ENCODE results near the gene SMG9. TPM values are rescaled to one million over a fixed set of nuclear protein-coding genes. Genes with fewer than 3 reads are reported as not detected.
"Not testable (repeated sequence)": the region's sequence is repeated elsewhere in the genome, so short reads cannot be mapped to it uniquely, and the experiment has no call there.

Gene SMG9
- total RNA-seq, 1 experiment from 2014 or later = 14.9 TPM

DNA sequence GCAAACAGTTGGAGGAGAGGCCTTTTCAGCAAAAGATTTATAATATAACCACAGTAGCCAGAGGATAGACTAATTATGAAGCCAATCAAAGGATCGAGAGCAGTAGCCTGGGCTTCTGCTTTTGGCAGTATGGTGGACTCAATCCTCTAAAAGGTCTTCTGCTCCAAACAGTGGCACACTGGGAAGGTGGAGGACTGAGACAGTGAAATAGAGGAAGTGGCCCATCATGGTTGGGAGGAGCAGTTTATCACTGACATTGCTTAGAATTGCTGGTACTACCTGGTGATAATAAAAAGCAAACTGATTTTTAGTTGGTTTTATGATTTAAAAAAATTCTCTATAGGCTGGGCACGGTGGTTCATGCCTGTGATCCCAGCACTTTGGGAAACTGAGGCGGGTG is 63.9 kb downstream of the SMG9 start:
- DNase-seq (ENCODE audit: low spot score) = no peak

DNA sequence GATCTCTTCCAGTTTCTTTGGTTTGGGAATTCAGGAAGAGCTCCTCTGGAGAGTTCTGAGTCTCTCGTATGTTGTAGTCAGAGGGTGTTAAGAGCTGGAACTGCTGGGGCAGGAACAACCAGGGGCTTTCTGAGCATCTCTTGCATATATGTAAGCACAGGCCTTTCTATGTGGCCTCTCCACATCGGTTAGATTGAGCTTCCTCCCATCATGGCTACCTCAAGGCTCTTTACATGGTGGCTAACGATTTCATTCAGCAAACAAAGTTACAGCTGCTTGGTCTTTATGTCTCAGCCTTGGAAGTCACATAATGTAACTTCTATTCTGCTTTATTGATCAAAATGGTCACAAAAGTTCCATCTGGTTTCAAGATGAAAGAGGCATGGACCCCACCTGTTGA is 64.3 kb downstream of the SMG9 start:
- DNase-seq (ENCODE audit: low spot score) = no peak

DNA sequence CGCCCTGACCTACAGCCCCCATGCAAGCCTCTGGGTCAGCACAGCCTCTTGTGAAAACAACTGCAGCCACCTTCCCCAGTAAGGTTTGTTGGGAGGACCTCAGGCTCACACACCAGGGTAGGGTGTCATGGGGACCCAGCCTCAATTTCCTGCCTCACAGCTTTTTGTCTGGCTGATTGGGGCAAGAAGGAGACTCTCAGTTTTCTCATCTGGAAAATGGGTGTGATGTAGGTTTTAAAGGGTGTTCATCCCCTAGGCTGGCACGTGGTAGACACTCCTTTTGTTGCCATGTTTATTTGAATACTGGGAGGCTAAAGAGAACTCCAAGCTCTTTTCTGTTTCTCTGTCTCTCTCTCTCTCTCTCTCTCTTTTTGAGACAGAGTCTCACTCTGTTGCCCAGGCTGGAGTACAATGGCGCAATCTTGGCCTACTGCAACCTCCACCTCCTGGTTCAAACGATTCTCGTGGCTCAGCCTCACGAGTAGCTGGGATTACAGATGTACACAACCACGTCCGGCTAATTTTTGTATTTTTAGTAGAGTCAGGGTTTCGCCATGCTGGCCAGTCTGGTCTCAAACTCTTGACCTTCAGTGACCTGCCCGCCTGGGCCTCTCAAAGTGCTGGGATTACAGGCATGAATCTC is 66.6 kb downstream of the SMG9 start:
- DNase-seq (ENCODE audit: low spot score) = no peak

DNA sequence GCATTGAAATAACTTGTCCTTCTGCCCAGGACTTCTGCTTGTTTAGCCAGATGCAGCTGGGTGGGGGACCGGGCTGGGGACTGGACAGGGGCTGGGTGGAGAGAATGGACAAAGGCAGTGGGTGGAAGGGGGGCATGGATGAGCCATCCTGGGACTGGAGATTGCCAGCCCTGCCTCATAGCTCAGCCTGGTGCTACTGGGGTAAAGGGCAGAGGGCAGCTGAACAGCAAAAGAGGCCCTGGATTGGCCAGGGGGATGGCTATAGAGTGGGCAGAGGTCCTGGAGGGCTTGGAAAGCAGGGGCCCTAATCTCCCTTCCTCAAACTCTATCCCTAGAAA is 67.1 kb downstream of the SMG9 start:
- no peak for DNase-seq (ENCODE audit: low spot score)

DNA sequence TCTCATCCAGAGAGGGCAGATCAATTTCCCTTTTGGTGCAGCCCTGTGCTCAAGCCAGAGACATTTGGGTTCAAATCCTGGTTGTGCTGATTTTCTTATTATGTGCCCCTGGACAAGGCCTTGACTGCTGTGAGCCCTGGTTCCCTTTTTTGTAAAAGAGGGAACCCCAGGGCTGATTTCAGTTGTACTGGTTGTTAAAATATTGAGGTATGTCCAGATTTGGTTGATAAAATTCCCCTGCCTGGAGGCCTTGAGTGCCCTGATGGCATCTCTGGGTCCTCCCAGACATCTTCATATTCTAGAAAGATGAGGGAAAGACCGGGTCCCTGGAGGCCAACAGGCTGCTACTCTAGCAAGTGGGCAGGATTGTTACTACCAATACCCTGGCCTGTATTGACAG is 70.4 kb downstream of the SMG9 start:
- DNase-seq (ENCODE audit: low spot score) = no peak

DNA sequence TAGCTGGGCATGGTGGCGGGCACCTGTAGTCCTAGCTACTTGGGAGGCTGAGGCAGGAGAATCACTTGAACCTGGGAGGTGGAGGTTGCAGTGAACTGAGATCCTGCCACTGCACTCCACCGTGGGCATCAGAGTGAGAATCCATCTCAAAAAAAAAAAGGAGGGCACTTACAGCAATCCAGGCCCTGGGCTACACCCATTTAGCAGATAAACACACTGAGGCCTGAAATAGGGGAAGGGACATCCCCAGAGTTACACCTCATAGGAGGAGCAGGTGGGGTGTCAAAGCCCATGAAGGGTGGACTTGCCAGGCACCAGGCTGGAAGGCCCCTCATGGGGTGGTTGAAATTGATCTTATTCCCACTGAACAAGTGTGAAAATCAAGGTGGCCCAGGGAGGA is 70.9 kb downstream of the SMG9 start:
- no peak for DNase-seq (ENCODE audit: low spot score)

DNA sequence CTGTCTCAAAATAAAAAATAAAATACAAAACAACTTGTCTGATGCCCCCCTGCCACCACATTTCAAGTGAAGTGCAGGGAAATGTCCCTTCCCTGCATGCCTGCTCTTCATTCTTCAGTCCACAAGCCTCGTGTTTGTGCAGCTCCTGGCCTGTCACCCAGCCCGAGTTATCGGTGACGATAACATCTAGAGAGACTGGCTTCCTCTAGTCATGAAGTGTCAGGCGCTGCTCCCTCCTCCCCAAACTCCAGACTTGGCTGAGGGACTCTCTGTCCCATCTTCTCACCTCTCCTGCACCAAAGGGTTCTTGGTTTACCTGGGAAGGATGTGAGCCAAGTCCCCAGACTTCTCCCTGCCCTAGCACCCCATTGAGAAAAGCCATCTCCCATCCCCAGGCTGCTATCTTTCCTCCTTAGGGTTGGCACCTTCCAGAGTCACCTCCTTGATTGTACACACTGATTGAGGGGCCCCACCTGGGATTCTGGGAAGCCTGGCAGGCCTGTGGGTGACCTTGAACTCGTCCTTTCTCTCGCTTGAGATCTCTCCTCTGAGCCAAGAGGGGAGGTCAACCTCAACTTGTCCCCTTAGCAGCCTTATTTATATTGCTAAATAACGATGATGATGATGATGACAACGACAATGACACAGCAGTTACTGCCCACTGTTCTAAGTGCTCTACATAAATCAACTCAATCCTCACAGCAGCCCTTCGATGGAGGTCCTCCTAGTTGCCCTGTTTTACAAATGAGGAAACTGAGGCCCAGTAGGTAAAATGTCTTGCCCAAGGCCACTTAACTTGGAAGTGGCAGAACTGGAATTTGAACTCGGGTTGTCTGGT is 71.7 kb downstream of the SMG9 start:
- DNase-seq (ENCODE audit: low spot score) = no peak

DNA sequence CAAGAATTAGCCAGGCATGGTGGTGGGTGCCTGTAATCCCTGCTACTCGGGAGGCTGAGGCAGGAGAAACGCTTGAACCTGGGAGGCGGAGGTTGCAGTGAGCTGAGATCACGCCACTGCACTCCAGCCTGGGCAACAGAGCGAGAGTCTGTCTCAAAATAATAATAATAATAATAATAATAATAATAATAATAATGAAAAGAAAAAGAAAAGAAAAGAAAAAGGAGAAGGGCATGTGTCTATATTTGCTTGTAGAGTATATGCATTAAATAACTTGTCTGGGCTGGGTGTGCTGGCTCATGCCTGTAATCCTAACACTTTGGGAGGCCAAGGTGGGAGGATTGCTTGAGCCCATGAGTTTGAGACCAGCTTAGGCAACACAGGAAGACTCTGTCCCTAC is 72.5 kb downstream of the SMG9 start:
- DNase-seq (ENCODE audit: low spot score) = not testable (repeated sequence)

DNA sequence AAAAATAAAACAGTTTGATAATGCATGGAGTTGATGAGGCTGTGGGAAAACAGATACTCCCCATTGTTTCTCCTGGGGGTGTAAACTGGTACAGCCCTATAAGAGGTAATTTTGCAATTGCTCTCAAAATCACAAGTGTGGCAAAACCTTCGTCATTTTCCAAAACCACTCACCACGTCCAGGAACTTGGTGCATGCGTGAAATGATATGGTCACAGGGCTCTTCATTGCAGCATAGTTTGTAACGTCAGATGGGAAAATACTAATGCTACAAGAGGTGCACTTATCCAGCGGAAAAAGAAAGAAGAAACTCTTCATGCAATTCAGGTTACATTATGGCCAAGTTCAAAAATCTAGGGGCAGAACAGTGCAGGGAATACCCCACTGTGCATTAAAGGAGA is 72.9 kb downstream of the SMG9 start:
- DNase-seq (ENCODE audit: low spot score) = no peak

DNA sequence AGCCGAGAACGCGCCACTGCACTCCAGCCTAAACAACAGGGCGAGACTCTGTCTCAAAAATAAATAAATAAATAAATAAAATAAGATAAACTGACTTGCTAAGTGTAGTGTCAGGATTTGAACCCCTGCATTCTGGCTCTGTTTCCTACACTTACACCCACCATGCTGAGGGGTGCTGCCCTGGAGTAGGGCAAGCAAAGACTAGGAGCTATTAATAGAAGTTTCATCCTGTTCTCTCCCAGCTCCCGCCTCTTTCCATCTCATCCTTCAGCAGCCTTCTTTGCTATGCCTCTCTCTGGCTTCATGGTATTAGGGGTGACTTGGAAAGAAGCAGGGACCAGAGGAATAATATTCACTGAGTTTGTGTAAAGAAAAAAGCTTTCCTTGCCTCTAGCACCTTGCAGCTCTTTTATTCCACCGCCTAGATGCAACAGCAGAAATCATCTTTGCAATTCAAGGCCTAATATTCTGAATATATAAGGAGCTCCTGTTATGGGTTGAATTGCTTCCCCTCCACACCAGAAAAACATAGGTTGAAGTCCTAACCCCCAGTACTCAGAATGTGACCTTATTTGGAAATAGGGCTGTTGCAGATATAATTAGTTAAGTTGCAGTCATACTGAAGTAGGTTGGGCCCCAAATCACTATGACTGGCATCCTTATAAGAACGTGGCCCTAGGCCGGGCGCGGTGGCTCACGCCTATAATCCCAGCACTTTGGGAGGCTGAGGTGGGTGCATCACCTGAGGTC is 76.1 kb downstream of the SMG9 start:
- no peak for DNase-seq (ENCODE audit: low spot score)

Other genes with a start within 250 kb of the SMG9 start
- 33.6 and 50.4 TPM in 2 replicates for gene ETHE1, start 227.8 kb downstream of the SMG9 start, total RNA-seq (2014; rRNA removed; shearing (Covaris generic))
- not detected in 2 replicates for gene ZNF575, start 221.8 kb downstream of the SMG9 start, total RNA-seq (2014; rRNA removed; shearing (Covaris generic))
- gene XRCC1, start 179.4 kb downstream of the SMG9 start, total RNA-seq (2014; rRNA removed; shearing (Covaris generic)) = 29.2 and 31.0 TPM in 2 replicates
- not detected in 2 replicates for gene PINLYP, start 179.2 kb downstream of the SMG9 start, total RNA-seq (2014; rRNA removed; shearing (Covaris generic))
- 20.6 and 22.4 TPM in 2 replicates for gene IRGQ, start 158.8 kb downstream of the SMG9 start, total RNA-seq (2014; rRNA removed; shearing (Covaris generic))
- gene ZNF576, start 158.4 kb downstream of the SMG9 start, total RNA-seq (2014; rRNA removed; shearing (Covaris generic)) = 12.5 and 17.7 TPM in 2 replicates
- gene SRRM5, start 142.9 kb downstream of the SMG9 start, total RNA-seq (2014; rRNA removed; shearing (Covaris generic)) = not detected in 2 replicates
- 20.4 and 34.2 TPM in 2 replicates for gene ZNF428, start 135.3 kb downstream of the SMG9 start, total RNA-seq (2014; rRNA removed; shearing (Covaris generic))
- gene CADM4, start 115.1 kb downstream of the SMG9 start, total RNA-seq (2014; rRNA removed; shearing (Covaris generic)) = 2.2 and 5.4 TPM in 2 replicates
- gene PLAUR, start 84.8 kb downstream of the SMG9 start, total RNA-seq (2014; rRNA removed; shearing (Covaris generic)) = 41.3 and 53.7 TPM in 2 replicates
- not detected in 2 replicates for gene IRGC, start 38.9 kb downstream of the SMG9 start, total RNA-seq (2014; rRNA removed; shearing (Covaris generic))
- 1.2 and 3.1 TPM in 2 replicates for gene KCNN4, start 26.0 kb upstream of the SMG9 start, total RNA-seq (2014; rRNA removed; shearing (Covaris generic))
- gene LYPD5, start 47.5 kb upstream of the SMG9 start, total RNA-seq (2014; rRNA removed; shearing (Covaris generic)) = 0.66 TPM in 1 of 2 replicates, not detected in the other
- 6.7 and 10.6 TPM in 2 replicates for gene ZNF283, start 72.4 kb upstream of the SMG9 start, total RNA-seq (2014; rRNA removed; shearing (Covaris generic))
- 0.12 and 0.19 TPM in 2 replicates for gene ZNF404, start 129.0 kb upstream of the SMG9 start, total RNA-seq (2014; rRNA removed; shearing (Covaris generic))
- 7.4 and 10.1 TPM in 2 replicates for gene ZNF45, start 180.3 kb upstream of the SMG9 start, total RNA-seq (2014; rRNA removed; shearing (Covaris generic))
- gene ZNF221, start 196.3 kb upstream of the SMG9 start, total RNA-seq (2014; rRNA removed; shearing (Covaris generic)) = 1.1 and 1.8 TPM in 2 replicates
- 2.4 and 3.4 TPM in 2 replicates for gene ZNF155, start 229.2 kb upstream of the SMG9 start, total RNA-seq (2014; rRNA removed; shearing (Covaris generic))
- 2.0 and 7.8 TPM in 2 replicates for gene ZNF230, start 248.0 kb upstream of the SMG9 start, total RNA-seq (2014; rRNA removed; shearing (Covaris generic))

Data from H4 (cell line).